Psoas muscle (tissue), 8 donors: ENCODE data around the gene MPP2. TPM values are rescaled to one million over a fixed set of nuclear protein-coding genes. Genes with fewer than 3 reads are reported as not detected.
"Not testable (repeated sequence)": the region's sequence is repeated elsewhere in the genome, so short reads cannot be mapped to it uniquely, and the experiment has no call there.

Experiments
- ATAC-seq, 4 donors: fragments of 200-7000 bp; cut with Tn5 transposase; one replicate each; pipeline ENCODE4 v1.9.1; 2020; ENCODE audit warnings: moderate library complexity in 3 of 4, mild to moderate bottlenecking in 2 of 4
- DNase-seq, 2 donors: peaks; one replicate each; pipeline ENCODE4 v3.0.0-alpha.2; 2020
- H3K27ac ChIP-seq: fragments of 200-600 bp; one replicate; pipeline ENCODE4 v1.8.0; 2022
- H3K27me3 ChIP-seq, 3 donors: fragments of 200-600 bp in 1 of 3; one replicate each; pipeline versions ENCODE4 v1.6.1 to v1.8.0; 2013 to 2022; ENCODE audit warnings: low read length in 2 of 3, mild to moderate bottlenecking in 2 of 3, moderate library complexity in 1 of 3; ENCODE audit not compliant: insufficient read depth in 3 of 3
- H3K36me3 ChIP-seq, 2 donors: fragments of 200-600 bp in 1 of 2; one replicate each; pipeline versions ENCODE4 v1.6.1 to v1.8.0; 2013 to 2022; ENCODE audit warnings: low read depth in 1 of 2, mild to moderate bottlenecking in 1 of 2, moderate library complexity in 1 of 2; ENCODE audit not compliant: insufficient read depth in 1 of 2
- H3K4me1 ChIP-seq: fragments of 200-600 bp; one replicate; pipeline ENCODE4 v1.8.0; 2022
- H3K4me3 ChIP-seq: fragments of 200-600 bp; one replicate; pipeline ENCODE4 v1.8.0; 2022; ENCODE audit warnings: mild to moderate bottlenecking
- H3K9me3 ChIP-seq: fragments of 200-600 bp; one replicate; pipeline ENCODE4 v1.8.0; 2022
- CTCF ChIP-seq: fragments of 200-600 bp; IDR thresholded peaks from one replicate; pipeline ENCODE4 v1.8.0; 2022; ENCODE audit warnings: antibody characterized with exemption
- WGBS, 3 donors: extraction: QIAGEN DNeasy Blood & Tissue Kit; methylation state at CpG; one replicate each; pipeline versions ENCODE4 v1.1.6 to v1.1.7; 2013; 5-methylcytosine and 5-hydroxymethylcytosine counted together
- intact Hi-C, 2 donors: fragments of 100-400 bp; cut with DNase I; formaldehyde crosslinking; loops; one replicate each; pipeline versions ENCODE4 v1.11.0 to v1.14.2; 2022
- polyA plus RNA-seq, 3 donors: library from polyadenylated mRNA; stranded (reverse); fragments of 200-250 nt; gene quantifications; one replicate each; pipeline ENCODE4 v1.2.3, GENCODE V29; 2013
- total RNA-seq, 4 donors: library from RNA; stranded (reverse); fragmentation: NEBNext Ultra II Directional in 2 of 4; extraction: Animal tissue kit (Norgen Biotek cat#: 25700) in 2 of 4; gene quantifications; one replicate each; pipeline versions ENCODE4 v1.2.1 to v1.2.4, GENCODE V29; 2021 to 2023
- donor health status: healthy with polysubstance abuse.
- donor health status: DM: no; HTN: no; CAD: no; lungs with moderate emphysema.
- donor health status: Bipolar disorder and iron deficiency.
- donor health status: healthy.
- donor health status: DM: yes; HTN: yes; CAD: no.
- donor health status: DM: no; HTN: no; CAD: no.
- donor health status: DM: no; HTN: no; CAD: no.
- donor health status: DM: yes; HTN: yes; CAD: no.

MPP2 gene
- total and polyA plus RNA-seq, 7 donors = 0.19 to 1.6 (median 0.42) TPM

DNA sequence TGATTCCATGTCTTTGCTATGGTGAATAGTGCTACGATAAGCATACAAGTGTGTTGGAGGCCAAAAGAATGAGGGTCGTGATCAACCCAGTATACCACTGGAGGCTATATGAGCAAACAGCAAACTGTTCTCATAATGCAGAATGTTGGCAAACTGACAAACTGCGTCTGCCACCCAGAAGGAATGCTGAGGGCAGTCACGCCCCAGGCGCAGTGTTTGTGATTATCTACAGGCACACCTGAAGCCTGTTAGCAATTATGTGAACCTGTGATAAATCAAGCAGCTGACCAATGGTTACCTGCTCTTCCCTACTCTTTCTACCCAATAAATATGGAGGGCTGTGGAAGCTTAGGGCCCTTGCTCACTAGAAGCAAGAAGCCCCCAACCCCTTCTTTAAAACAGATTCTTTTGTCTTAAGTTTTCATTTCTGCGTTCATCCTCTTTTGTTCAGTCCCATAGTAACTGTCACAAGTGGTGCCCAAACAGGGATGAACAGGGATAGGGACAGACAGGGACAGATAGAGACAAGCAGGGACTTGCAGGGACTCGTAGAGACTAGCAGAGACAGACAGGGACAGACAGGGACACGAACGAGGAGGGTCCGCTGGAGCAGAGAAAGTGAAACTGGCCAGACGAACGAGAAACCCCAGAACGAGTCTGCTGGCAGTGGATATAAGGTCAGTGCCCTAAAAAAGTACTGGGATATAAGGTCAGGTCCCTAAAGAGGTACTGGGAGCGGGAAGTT is 35.2 kb downstream of the MPP2 start:
- DNase-seq (no peak), ATAC-seq (no peak)
- Histone ChIP-seq H3K9me3 (no peaks in the 10 kb centered on the region), H3K36me3 (no peaks in the 10 kb centered on the region), H3K4me1 (no peaks in the 10 kb centered on the region), H3K4me3 (no peak overlapping the region), H3K27ac (no peak overlapping the region), H3K27me3 (peaks cover 0 to 8% (median 0%) of the 10 kb centered on the region in 3 donors)
- WGBS, 3 donors = 60 to 68% (median 64%) methylated on average over 14 of the region's 14 CpGs
- intact Hi-C loops = no loop called here
- TF ChIP-seq CTCF = no peak

GRCh38 chr17:43869031-43869430 is 38.3 kb downstream of the MPP2 start:
- H3K27ac ChIP-seq, ATAC-seq, H3K36me3 ChIP-seq, H3K9me3 ChIP-seq, H3K4me3 ChIP-seq, DNase-seq, H3K4me1 ChIP-seq, H3K27me3 ChIP-seq, intact Hi-C loops: not testable (repeated sequence)
- 77 to 90% (median 87%) methylated on average over 6 of the region's 6 CpGs for WGBS, 3 donors

- intact Hi-C loops = no loop called here
- Histone ChIP-seq H3K27me3 (peaks cover 0 to 8% (median 0%) of the 10 kb centered on the region in 3 donors), H3K4me1 (no peaks in the 10 kb centered on the region), H3K36me3 (no peaks in the 10 kb centered on the region), H3K4me3 (no peak overlapping the region), H3K27ac (no peak overlapping the region), H3K9me3 (no peaks in the 10 kb centered on the region)
- 88 to 90% (median 90%) methylated on average over 10 of the region's 10 CpGs for WGBS, 3 donors
- no peak for TF ChIP-seq CTCF
- DNase-seq (no peak), ATAC-seq (no peak)
Observed at GRCh38 chr17:43868226-43868994, 38.9 kb downstream of the MPP2 start.

DNA sequence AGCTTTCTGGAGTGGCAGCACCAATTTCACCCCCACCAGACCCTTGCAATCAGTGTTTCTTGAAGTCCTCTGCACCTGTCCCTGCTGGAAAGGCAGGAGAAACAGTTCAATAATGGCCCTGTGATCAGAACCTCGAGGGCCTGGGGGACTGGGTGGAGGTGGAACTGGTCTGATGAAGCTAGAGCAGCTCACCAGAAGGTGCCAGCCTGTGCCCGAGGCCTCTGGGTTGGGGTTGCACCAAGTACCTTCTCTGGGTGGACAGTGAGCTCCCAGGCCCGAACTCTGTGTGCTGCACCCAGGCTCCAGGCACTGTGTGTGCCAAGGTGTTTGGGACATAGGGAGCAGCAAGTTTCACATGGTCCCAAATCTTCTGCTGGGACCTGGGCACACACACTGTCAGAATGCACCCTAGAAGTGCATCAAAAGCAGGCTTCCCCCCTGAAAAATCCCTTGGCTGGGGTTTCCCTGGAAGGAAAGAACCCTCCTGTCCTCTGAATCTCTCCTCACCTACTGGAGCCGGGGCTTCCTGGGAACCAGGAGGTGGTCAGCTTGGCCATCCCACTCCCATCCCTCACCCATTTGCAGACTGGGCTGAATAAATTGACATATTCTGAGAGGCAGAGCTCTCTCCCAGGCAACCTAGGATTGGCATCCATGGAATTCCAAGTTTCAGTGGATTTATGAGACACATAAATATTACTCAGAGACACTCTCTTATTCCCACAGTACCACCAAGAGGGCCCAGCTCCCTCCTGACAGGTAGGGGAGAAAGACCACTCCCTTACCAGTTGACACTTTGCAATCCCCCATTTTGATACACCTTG is 43.0 kb downstream of the MPP2 start:
- Histone ChIP-seq H3K9me3 (no peaks in the 10 kb centered on the region), H3K27me3 (no peaks in the 10 kb centered on the region), H3K27ac (no peak overlapping the region), H3K36me3 (no peaks in the 10 kb centered on the region), H3K4me3 (no peak overlapping the region), H3K4me1 (peaks cover 9% of the 10 kb centered on the region)
- no peak for TF ChIP-seq CTCF
- intact Hi-C loops = no loop called here
- no peak for ATAC-seq
- WGBS, 3 donors = 65 to 73% (median 70%) methylated on average over 4 of the region's 4 CpGs
- no peak for DNase-seq

DNA sequence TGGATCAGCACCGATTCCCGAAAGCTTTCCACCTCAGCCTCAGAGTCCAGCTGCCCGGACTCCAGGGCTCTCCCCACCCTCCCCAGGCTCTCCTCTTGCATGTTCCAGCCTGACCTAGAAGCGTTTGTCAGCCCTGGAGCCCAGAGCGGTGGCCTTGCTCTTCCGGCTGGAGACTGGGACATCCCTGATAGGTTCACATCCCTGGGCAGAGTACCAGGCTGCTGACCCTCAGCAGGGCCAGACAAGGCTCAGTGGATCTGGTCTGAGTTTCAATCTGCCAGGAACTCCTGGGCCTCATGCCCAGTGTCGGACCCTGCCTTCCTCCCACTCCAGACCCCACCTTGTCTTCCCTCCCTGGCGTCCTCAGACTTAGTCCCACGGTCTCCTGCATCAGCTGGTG is 45.4 kb downstream of the MPP2 start:
- Histone ChIP-seq H3K36me3 (no peaks in the 10 kb centered on the region), H3K4me1 (peaks cover 9% of the 10 kb centered on the region), H3K27me3 (no peaks in the 10 kb centered on the region), H3K27ac (peak overlapping the region; percentile 53), H3K9me3 (no peaks in the 10 kb centered on the region), H3K4me3 (no peak overlapping the region)
- ATAC-seq (no peak), DNase-seq (no peak)
- intact Hi-C loops = no loop called here
- 64 to 71% (median 67%) methylated on average over 9 of the region's 9 CpGs for WGBS, 3 donors
- TF ChIP-seq CTCF = no peak
